ENCODE results near the gene EIF4G2. TPM values are rescaled to one million over a fixed set of nuclear protein-coding genes. Genes with fewer than 3 reads are reported as not detected.

Gene EIF4G2
- total RNA-seq, 1 experiment from 2014 or later = 2,422 TPM

GRCh38 chr11:10803676-10804075 is 5.0 kb downstream of the EIF4G2 start:
- peaks cover 89% of the 10 kb centered on the region for H3K36me3 ChIP-seq (ENCODE audit: control insufficient read depth, insufficient read depth, low read length)
- peak overlapping the region; percentile 96 for H3K27ac ChIP-seq (ENCODE audit: low read length)
- intact Hi-C loops (cut with micrococcal nuclease; ENCODE audit: unreplicated experiment) (no loop called here), in situ Hi-C loops (cut with HindIII; ENCODE audit: low pct_unique_long_range_greater_than_20kb, low sequenced_read_pairs) (no loop called here)
- CTCF ChIA-PET = interaction anchor here (0.7 kb wide), 1 partner anchor 96 kb away, joined by 4 read pairs; no protein-coding TSS in a partner anchor
- DNase-seq (ENCODE audit: low read depth, low spot score) (no peak), ATAC-seq (no peak)
- H3K4me1 ChIP-seq (ENCODE audit: control insufficient read depth, insufficient read depth, low read length) = peaks cover 57% of the 10 kb centered on the region
- POLR2A ChIA-PET = interaction anchor here (0.6 to 0.7 kb wide), 2 partner anchors 130 to 1343 kb away, joined by 3 to 4 read pairs; partner anchors contain the start of gene ZNF143
- no peaks in the 10 kb centered on the region for H3K27me3 ChIP-seq (ENCODE audit: control insufficient read depth, insufficient read depth, low read length)
- no peaks in the 10 kb centered on the region for H3K9me3 ChIP-seq (ENCODE audit: control insufficient read depth, insufficient read depth, low read depth, low read length)
- BruUV-seq (replicated peaks) = TSS peak; percentile 0
- no peak for TF ChIP-seq POLR2AphosphoS5 (IDR thresholded peaks at IDR 0.05; ENCODE audit: low read depth, low read length)
- TF ChIP-seq SIN3A (IDR thresholded peaks at IDR 0.05; ENCODE audit: borderline replicate concordance, insufficient read depth, low read depth, low read length) = no peak
- TF ChIP-seq TCF7L2 (IDR thresholded peaks at IDR 0.05; ENCODE audit: low read depth, low read length) = no peak
- TF ChIP-seq CTCF (IDR thresholded peaks at IDR 0.05) = no peak
- no peak for TF ChIP-seq REST (IDR thresholded peaks at IDR 0.05; ENCODE audit: insufficient read depth in 1 of 2, low read depth in 2 of 2, low read length in 1 of 2)
- H3K4me3 ChIP-seq (ENCODE audit: low read depth in 2 of 2, low read length in 2 of 2) = no peak overlapping the region

- DNase-seq (ENCODE audit: low read depth, low spot score) (no peak), ATAC-seq (no peak)
- CTCF ChIA-PET = no interaction called here
Measured at GRCh38 chr11:10800292-10800691, 8.4 kb downstream of the EIF4G2 start.

More at GRCh38 chr11:10800292-10800691, 8.4 kb downstream of the EIF4G2 start:
- TSS peak; percentile 51 for BruUV-seq (replicated peaks)
- in situ Hi-C loops (cut with HindIII; ENCODE audit: low pct_unique_long_range_greater_than_20kb, low sequenced_read_pairs) (no loop called here), intact Hi-C loops (cut with micrococcal nuclease; ENCODE audit: unreplicated experiment) (no loop called here)
- H3K9me3 ChIP-seq (ENCODE audit: control insufficient read depth, insufficient read depth, low read depth, low read length) = no peaks in the 10 kb centered on the region
- H3K4me3 ChIP-seq (ENCODE audit: low read depth in 2 of 2, low read length in 2 of 2) = no peak overlapping the region
- peaks cover 90% of the 10 kb centered on the region for H3K36me3 ChIP-seq (ENCODE audit: control insufficient read depth, insufficient read depth, low read length)
- H3K27ac ChIP-seq (ENCODE audit: low read length) = peak overlapping the region; percentile 5; the same call in 1 of the 2 replicates
- 0 out of 2 replicates have a peak, but pooled peaks have one; percentile 24 for TF ChIP-seq POLR2AphosphoS5 (IDR thresholded peaks at IDR 0.05; ENCODE audit: low read depth, low read length)
- no peak for TF ChIP-seq REST (IDR thresholded peaks at IDR 0.05; ENCODE audit: insufficient read depth in 1 of 2, low read depth in 2 of 2, low read length in 1 of 2)
- no peaks in the 10 kb centered on the region for H3K27me3 ChIP-seq (ENCODE audit: control insufficient read depth, insufficient read depth, low read length)
- POLR2A ChIA-PET = interaction anchor here (1.6 kb wide), 1 partner anchor 9 kb away, joined by 4 read pairs; the partner anchor contains the start of gene EIF4G2
- H3K4me1 ChIP-seq (ENCODE audit: control insufficient read depth, insufficient read depth, low read length) = peaks cover 57% of the 10 kb centered on the region

Data from Panc1 (cell line).